HCT116 (cell line): ENCODE results near the gene CBY1.

Source experiments
- EZH2phosphoT487 ChIP-seq: fragments of 200-600 bp; IDR thresholded peaks from 2 replicates; pipeline ENCODE4 v1.6.1; 2018; ENCODE audit warnings: antibody characterized with exemption, borderline replicate concordance
- POLR2A ChIP-seq: IDR thresholded peaks from 2 replicates; pipeline ENCODE4 v1.7.0; 2011; ENCODE audit warnings: borderline replicate concordance; ENCODE audit not compliant: insufficient read depth, insufficient read length; ENCODE audit errors: extremely low read depth
- RAD21 ChIP-seq: IDR thresholded peaks from 2 replicates; pipeline ENCODE4 v1.6.1; 2012; ENCODE audit warnings: low read depth, mild to moderate bottlenecking
- ZFX ChIP-seq: fragments of 450-650 bp; IDR thresholded peaks from 2 replicates; pipeline ENCODE4 v1.6.1; 2017
- TF ChIP-seq, protein P1 (sequence below), 3 experiments: fragments of 200-600 bp in 1 of 3; sonication (generic) in 1 of 3; IDR thresholded peaks in 2 of 3; conservative IDR thresholded peaks in 1 of 3; 2 replicates each; pipeline ENCODE4 v1.5.1; 2012 to 2017; ENCODE audit warnings: low read depth in 2 of 3, low read length in 2 of 3, antibody characterized with exemption in 1 of 3, borderline replicate concordance in 1 of 3, control low read depth in 1 of 3, mild to moderate bottlenecking in 1 of 3, mixed read lengths in 1 of 3, mixed run types in 1 of 3, moderate library complexity in 1 of 3; ENCODE audit not compliant: insufficient read depth in 1 of 3

DNA sequence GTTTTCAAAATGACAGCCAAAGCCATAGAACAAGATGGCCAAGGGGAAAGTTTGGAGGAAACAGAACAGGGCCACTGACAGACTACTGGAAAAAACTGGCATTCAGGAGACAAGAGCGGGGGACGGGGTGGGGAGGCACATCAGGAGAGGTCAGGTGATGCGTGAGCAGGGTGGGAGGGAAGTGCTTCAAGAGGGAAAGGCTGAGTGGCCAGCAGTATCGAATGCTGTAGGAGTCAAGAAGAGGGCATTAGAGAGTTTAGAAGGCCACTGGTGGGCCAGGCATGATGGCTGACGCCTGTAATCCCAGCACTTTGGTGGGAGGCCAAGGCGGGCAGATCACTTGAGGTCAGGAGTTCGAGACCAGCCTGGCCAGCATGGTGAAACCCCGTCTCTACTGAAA is 57.5 kb downstream of the CBY1 start:
- TF ChIP-seq EZH2phosphoT487: no peak
- TF ChIP-seq, protein P1, sequence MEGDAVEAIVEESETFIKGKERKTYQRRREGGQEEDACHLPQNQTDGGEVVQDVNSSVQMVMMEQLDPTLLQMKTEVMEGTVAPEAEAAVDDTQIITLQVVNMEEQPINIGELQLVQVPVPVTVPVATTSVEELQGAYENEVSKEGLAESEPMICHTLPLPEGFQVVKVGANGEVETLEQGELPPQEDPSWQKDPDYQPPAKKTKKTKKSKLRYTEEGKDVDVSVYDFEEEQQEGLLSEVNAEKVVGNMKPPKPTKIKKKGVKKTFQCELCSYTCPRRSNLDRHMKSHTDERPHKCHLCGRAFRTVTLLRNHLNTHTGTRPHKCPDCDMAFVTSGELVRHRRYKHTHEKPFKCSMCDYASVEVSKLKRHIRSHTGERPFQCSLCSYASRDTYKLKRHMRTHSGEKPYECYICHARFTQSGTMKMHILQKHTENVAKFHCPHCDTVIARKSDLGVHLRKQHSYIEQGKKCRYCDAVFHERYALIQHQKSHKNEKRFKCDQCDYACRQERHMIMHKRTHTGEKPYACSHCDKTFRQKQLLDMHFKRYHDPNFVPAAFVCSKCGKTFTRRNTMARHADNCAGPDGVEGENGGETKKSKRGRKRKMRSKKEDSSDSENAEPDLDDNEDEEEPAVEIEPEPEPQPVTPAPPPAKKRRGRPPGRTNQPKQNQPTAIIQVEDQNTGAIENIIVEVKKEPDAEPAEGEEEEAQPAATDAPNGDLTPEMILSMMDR (IDR thresholded peaks at IDR 0.05 in 2 of 3, conservative IDR thresholded peaks at IDR 0.05 in 1 of 3; ENCODE audit: borderline replicate concordance in 1 of 3, insufficient read depth in 1 of 3, low read depth in 2 of 3, low read length in 2 of 3): no peak
- TF ChIP-seq ZFX: no peak
- TF ChIP-seq POLR2A: no peak
- TF ChIP-seq RAD21: no peak
